WTC11 (cell line): ENCODE data around the gene NOX3.
"Not testable (repeated sequence)": the region's sequence is repeated elsewhere in the genome, so short reads cannot be mapped to it uniquely, and the experiment has no call there.

Experiments
- CREB1 ChIP-seq: sonication (generic); formaldehyde crosslinking; IDR thresholded peaks from 2 replicates; pipeline ENCODE4 v1.8.0; 2023; ENCODE audit warnings: mild to moderate bottlenecking, missing genetic modification reagents
- CTCF ChIP-seq: fragments of 200-600 bp; IDR thresholded peaks from 2 replicates; pipeline ENCODE4 v1.8.0; 2022; ENCODE audit warnings: antibody characterized with exemption
- FOXJ3 ChIP-seq: sonication (generic); formaldehyde crosslinking; IDR thresholded peaks from 2 replicates; pipeline ENCODE4 v1.9.0; 2021; ENCODE audit warnings: missing genetic modification reagents, mild to moderate bottlenecking, borderline replicate concordance
- NR2C2 ChIP-seq: sonication (generic); formaldehyde crosslinking; IDR thresholded peaks from 2 replicates; pipeline ENCODE4 v1.8.0; 2022; ENCODE audit warnings: mild to moderate bottlenecking, missing genetic modification reagents
- RELA ChIP-seq: sonication (generic); formaldehyde crosslinking; IDR thresholded peaks from 2 replicates; pipeline ENCODE4 v1.8.1; 2022; ENCODE audit warnings: missing genetic modification reagents, mild to moderate bottlenecking, borderline replicate concordance
- TEAD4 ChIP-seq: sonication (generic); formaldehyde crosslinking; IDR thresholded peaks from 2 replicates; pipeline ENCODE4 v1.8.0; 2022; ENCODE audit warnings: mild to moderate bottlenecking, missing genetic modification reagents

- TF ChIP-seq CTCF; FOXJ3 (CRISPR knock-in tag); CREB1; RELA; TEAD4 (CRISPR knock-in tag); NR2C2 (CRISPR knock-in tag): not testable (repeated sequence)
Measured at GRCh38 chr6:155362968-155363632, 92.5 kb downstream of the NOX3 start.
